ENCODE measurements around the gene THAP9. TPM values are rescaled to one million over a fixed set of nuclear protein-coding genes. Genes with fewer than 3 reads are reported as not detected.

THAP9 gene
- total RNA-seq, 1 experiment from 2014 or later: 7.9 TPM

- H3K4me1 Mint-ChIP-seq (ENCODE audit: low read depth, unreplicated experiment): peaks cover 28% of the 10 kb centered on the region
- Histone ChIP-seq H3K9me3 (no peaks in the 10 kb centered on the region), H3K36me3 (ENCODE audit: control insufficient read depth, insufficient read depth, low read length) (no peaks in the 10 kb centered on the region), H3K4me3 (ENCODE audit: low read depth, low read length) (peak within 1 kb of the TSS; percentile 73), H3K4me1 (peaks cover 45% of the 10 kb centered on the region), H3K27me3 (replicated peaks; ENCODE audit: control insufficient read depth, insufficient read depth, low read length) (no peaks in the 10 kb centered on the region)
- peak within 1 kb of the TSS; percentile 95 for H3K27ac Mint-ChIP-seq (ENCODE audit: unreplicated experiment)
- TF ChIP-seq CTCF (IDR thresholded peaks at IDR 0.05; ENCODE audit: insufficient read depth in 1 of 2, low read depth in 1 of 2, low read length in 1 of 2, severe bottlenecking in 1 of 2, unreplicated experiment in 1 of 2): no peak
- no peaks in the 10 kb centered on the region for H3K27me3 Mint-ChIP-seq (ENCODE audit: insufficient read depth, unreplicated experiment)
- peak; percentile 96 for DNase-seq
- H3K36me3 Mint-ChIP-seq (ENCODE audit: insufficient read depth, unreplicated experiment): peaks cover 53% of the 10 kb centered on the region
- ChIA-PET CTCF (no interaction called here), POLR2A (interaction anchor here (0.6 to 1.0 kb wide), 3 partner anchors 9 to 169 kb away, joined by 3 to 10 read pairs (median 6); partner anchors contain the start of gene THAP9)
- intact Hi-C loops (cut with micrococcal nuclease; ENCODE audit: unreplicated experiment): loop anchor here (1.0 to 2.0 kb wide), 2 partner anchors 9 to 38 kb away; partner anchors contain the start of gene THAP9
- BruUV-seq (replicated peaks): no TSS peak
- H3K9me3 Mint-ChIP-seq (ENCODE audit: unreplicated experiment): no peaks in the 10 kb centered on the region
- peak within 1 kb of the TSS; percentile 94 for H3K4me3 Mint-ChIP-seq (ENCODE audit: unreplicated experiment)
Observed at GRCh38 chr4:82890901-82891706, 9.4 kb upstream of the THAP9 start, which contains the start of gene SEC31A. TSS of gene SEC31A (minus strand) at chr4:82891153. CDS start at chr4:82881936, 9,217 bp downstream.

- peak overlapping the region; percentile 95 for H3K27ac Mint-ChIP-seq (ENCODE audit: unreplicated experiment)
- peaks cover 55% of the 10 kb centered on the region for H3K36me3 Mint-ChIP-seq (ENCODE audit: insufficient read depth, unreplicated experiment)
- no peaks in the 10 kb centered on the region for H3K9me3 Mint-ChIP-seq (ENCODE audit: unreplicated experiment)
- TF ChIP-seq CTCF (IDR thresholded peaks at IDR 0.05; ENCODE audit: insufficient read depth in 1 of 2, low read depth in 1 of 2, low read length in 1 of 2, severe bottlenecking in 1 of 2, unreplicated experiment in 1 of 2): no peak
- Histone ChIP-seq H3K36me3 (ENCODE audit: control insufficient read depth, insufficient read depth, low read length) (no peaks in the 10 kb centered on the region; the same call in 1 of the 2 replicates), H3K9me3 (no peaks in the 10 kb centered on the region), H3K4me3 (ENCODE audit: low read depth, low read length) (peak overlapping the region; percentile 73), H3K4me1 (peaks cover 38% of the 10 kb centered on the region), H3K27me3 (replicated peaks; ENCODE audit: control insufficient read depth, insufficient read depth, low read length) (no peaks in the 10 kb centered on the region)
- DNase-seq: no peak
- no peaks in the 10 kb centered on the region for H3K27me3 Mint-ChIP-seq (ENCODE audit: insufficient read depth, unreplicated experiment)
- ChIA-PET POLR2A (interaction anchor here (1.0 kb wide), 1 partner anchor 8 kb away, joined by 10 read pairs; the partner anchor contains the start of gene THAP9), CTCF (no interaction called here)
- peak overlapping the region; percentile 94 for H3K4me3 Mint-ChIP-seq (ENCODE audit: unreplicated experiment)
- TSS peak; percentile 91 for BruUV-seq (replicated peaks)
- peaks cover 20% of the 10 kb centered on the region for H3K4me1 Mint-ChIP-seq (ENCODE audit: low read depth, unreplicated experiment)
- intact Hi-C loops (cut with micrococcal nuclease; ENCODE audit: unreplicated experiment): loop anchor here (1.0 to 2.0 kb wide), 2 partner anchors 8 to 39 kb away; partner anchors contain the start of gene THAP9
Observed at GRCh38 chr4:82891707-82892466, 8.6 kb upstream of the THAP9 start.

- Mint-ChIP-seq H3K4me3 (ENCODE audit: unreplicated experiment) (peak overlapping the region; percentile 94), H3K4me1 (ENCODE audit: low read depth, unreplicated experiment) (peaks cover 15% of the 10 kb centered on the region), H3K27ac (ENCODE audit: unreplicated experiment) (peak overlapping the region; percentile 95), H3K27me3 (ENCODE audit: insufficient read depth, unreplicated experiment) (no peaks in the 10 kb centered on the region), H3K36me3 (ENCODE audit: insufficient read depth, unreplicated experiment) (peaks cover 59% of the 10 kb centered on the region), H3K9me3 (ENCODE audit: unreplicated experiment) (no peaks in the 10 kb centered on the region)
- H3K27me3 ChIP-seq (replicated peaks; ENCODE audit: control insufficient read depth, insufficient read depth, low read length): no peaks in the 10 kb centered on the region
- H3K4me1 ChIP-seq: peaks cover 35% of the 10 kb centered on the region
- no peaks in the 10 kb centered on the region; the same call in 1 of the 2 replicates for H3K36me3 ChIP-seq (ENCODE audit: control insufficient read depth, insufficient read depth, low read length)
- BruUV-seq (replicated peaks): no TSS peak
- no peaks in the 10 kb centered on the region for H3K9me3 ChIP-seq
- ChIA-PET POLR2A (interaction anchor here (1.0 kb wide), 1 partner anchor 8 kb away, joined by 10 read pairs; the partner anchor contains the start of gene THAP9), CTCF (no interaction called here)
- H3K4me3 ChIP-seq (ENCODE audit: low read depth, low read length): no peak overlapping the region
- DNase-seq: no peak
- no peak for TF ChIP-seq CTCF (IDR thresholded peaks at IDR 0.05; ENCODE audit: insufficient read depth in 1 of 2, low read depth in 1 of 2, low read length in 1 of 2, severe bottlenecking in 1 of 2, unreplicated experiment in 1 of 2)
- intact Hi-C loops (cut with micrococcal nuclease; ENCODE audit: unreplicated experiment): no loop called here
Observed at GRCh38 chr4:82892467-82892802, 8.1 kb upstream of the THAP9 start.
